ENCODE measurements around the gene SRPK2.
"Not testable (repeated sequence)": the region's sequence is repeated elsewhere in the genome, so short reads cannot be mapped to it uniquely, and the experiment has no call there.

Gene SRPK2

DNA sequence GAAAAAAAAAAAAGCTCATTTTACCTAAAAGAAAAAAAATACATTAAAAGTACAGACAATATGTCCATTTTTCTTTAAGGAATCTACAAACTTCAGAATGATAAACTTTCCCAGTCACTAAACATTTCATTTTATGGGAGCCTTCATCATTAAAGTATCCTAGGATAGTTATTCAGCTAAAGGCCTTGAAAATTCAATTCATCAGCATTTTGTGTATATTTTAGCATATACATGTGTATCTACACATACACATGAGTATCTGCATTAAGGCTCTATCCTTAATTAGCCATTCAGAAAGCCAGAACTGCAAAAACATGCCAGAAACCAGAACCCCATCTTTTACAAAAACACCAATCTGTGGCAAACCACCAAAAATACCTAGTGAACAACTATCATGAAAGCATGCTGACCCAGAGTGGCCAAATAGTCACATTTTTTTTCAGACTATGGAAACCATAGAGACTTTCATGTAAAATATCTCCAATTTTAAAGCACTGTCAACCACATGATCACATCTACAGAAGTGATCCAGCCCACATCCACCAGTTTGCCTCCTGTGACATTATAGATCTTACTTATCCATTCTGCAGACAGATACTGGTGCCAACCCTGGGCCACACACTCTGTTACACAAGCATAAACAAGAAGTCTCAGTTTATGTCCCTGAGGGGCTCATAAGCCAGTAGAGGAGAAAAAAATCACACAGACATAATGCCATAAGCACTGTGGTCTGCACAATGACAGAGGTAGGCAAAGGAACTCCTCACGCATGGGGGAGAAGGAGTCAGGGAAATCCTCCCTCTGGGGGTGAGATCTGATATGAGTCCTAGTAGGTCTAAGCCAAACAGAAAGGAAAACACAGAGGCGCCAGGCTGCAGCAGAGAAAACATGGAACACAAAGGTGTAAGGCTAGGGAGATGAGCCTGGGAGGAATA is 79.2 kb downstream of the SRPK2 start:
- DNase-seq (ENCODE audit: low spot score), result no peak
- in situ Hi-C loops (cut with MboI; ENCODE audit: low pct_unique_long_range_greater_than_20kb, low sequenced_read_pairs, unreplicated experiment), result no loop called here
- TF ChIP-seq, protein P1, sequence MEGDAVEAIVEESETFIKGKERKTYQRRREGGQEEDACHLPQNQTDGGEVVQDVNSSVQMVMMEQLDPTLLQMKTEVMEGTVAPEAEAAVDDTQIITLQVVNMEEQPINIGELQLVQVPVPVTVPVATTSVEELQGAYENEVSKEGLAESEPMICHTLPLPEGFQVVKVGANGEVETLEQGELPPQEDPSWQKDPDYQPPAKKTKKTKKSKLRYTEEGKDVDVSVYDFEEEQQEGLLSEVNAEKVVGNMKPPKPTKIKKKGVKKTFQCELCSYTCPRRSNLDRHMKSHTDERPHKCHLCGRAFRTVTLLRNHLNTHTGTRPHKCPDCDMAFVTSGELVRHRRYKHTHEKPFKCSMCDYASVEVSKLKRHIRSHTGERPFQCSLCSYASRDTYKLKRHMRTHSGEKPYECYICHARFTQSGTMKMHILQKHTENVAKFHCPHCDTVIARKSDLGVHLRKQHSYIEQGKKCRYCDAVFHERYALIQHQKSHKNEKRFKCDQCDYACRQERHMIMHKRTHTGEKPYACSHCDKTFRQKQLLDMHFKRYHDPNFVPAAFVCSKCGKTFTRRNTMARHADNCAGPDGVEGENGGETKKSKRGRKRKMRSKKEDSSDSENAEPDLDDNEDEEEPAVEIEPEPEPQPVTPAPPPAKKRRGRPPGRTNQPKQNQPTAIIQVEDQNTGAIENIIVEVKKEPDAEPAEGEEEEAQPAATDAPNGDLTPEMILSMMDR (IDR thresholded peaks at IDR 0.05; ENCODE audit: extremely low read depth, insufficient read depth, missing control alignments), result peak; percentile 23

DNA sequence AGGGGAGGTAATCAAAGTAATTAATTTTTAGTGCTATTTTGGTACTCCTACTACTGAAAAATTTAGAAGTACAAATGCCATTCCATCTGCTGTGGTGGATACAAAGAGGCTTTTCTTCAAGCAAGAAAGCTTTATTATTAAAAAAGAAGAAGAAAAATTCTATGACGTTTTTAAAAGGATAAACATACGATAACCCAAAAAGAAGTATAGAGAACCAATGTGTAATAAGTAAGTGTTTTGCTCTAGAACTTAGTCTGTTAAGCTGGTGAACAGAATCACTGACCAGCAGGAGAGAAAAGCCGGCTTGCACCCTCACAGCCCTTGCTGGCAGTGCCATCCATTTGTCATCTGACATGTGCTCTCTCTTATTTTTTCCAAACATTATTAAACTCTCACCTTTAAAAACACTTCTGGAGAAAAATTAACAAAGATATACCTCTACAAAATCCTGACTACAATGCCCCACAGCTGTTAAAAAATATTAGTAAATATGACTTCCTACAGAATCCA is 81.5 kb downstream of the SRPK2 start:
- TF ChIP-seq, protein P1 (IDR thresholded peaks at IDR 0.05; ENCODE audit: extremely low read depth, insufficient read depth, missing control alignments), result no peak
- in situ Hi-C loops (cut with MboI; ENCODE audit: low pct_unique_long_range_greater_than_20kb, low sequenced_read_pairs, unreplicated experiment), result no loop called here
- DNase-seq (ENCODE audit: low spot score), result no peak

DNA sequence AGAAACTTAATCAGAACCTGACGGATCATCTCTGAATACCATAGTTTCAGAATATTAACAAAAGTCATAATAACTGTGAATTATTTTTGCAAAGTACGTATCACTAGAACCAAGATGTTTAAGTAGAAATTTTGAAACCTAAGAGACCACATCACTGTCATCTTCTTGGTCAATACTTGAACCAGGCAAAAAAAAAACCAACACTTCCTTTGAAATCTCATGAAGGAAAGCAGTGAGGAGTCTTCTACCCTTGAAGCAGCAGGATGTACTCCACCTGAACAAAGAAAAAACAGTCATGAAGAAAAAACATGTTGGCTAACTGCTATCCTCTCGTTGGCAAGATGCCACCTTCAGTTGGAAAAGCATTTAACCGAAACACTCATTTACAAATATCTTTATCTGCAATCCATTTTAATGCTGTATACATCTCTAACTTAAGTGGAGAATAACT is 82.4 kb downstream of the SRPK2 start:
- DNase-seq (ENCODE audit: low spot score), result no peak
- TF ChIP-seq, protein P1 (IDR thresholded peaks at IDR 0.05; ENCODE audit: extremely low read depth, insufficient read depth, missing control alignments), result no peak
- in situ Hi-C loops (cut with MboI; ENCODE audit: low pct_unique_long_range_greater_than_20kb, low sequenced_read_pairs, unreplicated experiment), result no loop called here

DNA sequence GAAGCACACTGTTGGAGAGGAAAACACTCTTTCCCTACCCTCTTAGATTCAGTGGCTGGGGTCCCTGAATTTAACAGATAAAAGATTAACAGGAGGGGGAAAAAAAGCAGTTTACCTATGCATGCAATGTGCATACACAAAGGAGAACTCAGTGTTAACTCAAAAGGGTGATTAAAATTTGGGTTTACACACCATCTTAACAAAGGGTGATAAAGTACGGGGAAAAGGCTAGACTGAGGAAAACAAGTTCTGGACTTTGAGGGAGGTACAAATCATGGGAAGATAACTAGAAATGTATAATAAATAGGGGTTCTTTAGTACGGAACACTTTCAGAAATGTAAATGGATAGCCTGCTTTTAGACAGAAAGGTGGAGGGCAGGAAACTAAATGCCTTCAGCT is 83.1 kb downstream of the SRPK2 start:
- no peak for DNase-seq (ENCODE audit: low spot score)
- TF ChIP-seq, protein P1 (IDR thresholded peaks at IDR 0.05; ENCODE audit: extremely low read depth, insufficient read depth, missing control alignments), result no peak
- in situ Hi-C loops (cut with MboI; ENCODE audit: low pct_unique_long_range_greater_than_20kb, low sequenced_read_pairs, unreplicated experiment), result no loop called here

DNA sequence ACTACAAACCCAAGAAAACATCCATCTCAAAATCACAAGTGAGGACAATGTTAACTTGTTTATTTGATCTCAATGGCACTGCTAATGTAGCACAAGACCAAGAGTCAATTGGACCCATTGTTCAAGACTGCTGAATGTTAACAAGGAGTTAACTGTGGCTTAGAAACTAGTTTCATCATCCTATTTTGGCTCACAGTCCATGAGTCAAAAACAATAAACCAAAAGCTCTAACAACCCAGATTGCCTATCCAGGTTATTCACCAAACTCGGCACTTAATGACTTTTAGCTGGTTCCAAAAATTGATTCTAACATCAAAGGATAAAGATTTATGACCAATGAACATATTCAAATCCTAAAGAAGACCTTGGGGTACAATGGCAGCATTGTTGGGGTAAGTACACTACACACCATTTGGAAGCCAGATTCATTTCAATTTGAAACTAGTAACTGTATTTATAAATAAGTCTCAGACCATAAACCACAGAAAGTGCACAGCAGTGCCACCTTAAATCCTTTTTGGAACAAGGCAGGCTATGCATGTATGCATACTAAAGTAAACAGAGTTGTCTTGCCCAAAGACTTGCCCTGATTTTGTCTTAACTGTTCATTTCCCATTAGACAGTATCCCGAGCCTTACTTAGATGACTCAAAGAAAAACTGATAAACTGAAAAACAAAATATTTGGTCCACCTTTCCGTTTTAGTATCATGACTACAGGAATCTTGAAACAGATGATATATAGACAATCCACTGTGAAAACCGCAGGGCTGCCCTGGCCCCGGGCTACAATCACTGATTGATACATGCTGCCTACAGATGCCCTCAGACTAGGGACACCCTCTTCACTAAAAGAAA is 84.5 kb downstream of the SRPK2 start:
- DNase-seq (ENCODE audit: low spot score), result no peak
- in situ Hi-C loops (cut with MboI; ENCODE audit: low pct_unique_long_range_greater_than_20kb, low sequenced_read_pairs, unreplicated experiment), result no loop called here
- TF ChIP-seq, protein P1 (IDR thresholded peaks at IDR 0.05; ENCODE audit: extremely low read depth, insufficient read depth, missing control alignments), result no peak

DNA sequence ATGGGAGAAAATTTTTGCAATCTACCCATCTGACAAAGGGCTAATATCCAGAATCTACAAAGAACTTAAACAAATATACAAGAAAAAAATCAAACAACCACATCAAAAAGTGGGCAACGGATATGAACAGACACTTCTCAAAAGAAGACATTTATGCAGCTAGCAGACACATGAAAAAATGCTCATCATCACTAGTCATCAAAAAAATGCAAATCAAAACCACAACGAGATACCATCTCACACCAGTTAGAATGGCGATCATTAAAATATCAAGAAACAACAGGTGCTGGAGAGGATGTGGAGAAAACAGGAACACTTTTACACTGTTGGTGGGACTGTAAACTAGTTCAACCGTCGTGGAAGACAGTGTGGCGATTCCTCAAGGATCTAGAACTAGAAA is 88.1 kb downstream of the SRPK2 start:
- in situ Hi-C loops (cut with MboI; ENCODE audit: low pct_unique_long_range_greater_than_20kb, low sequenced_read_pairs, unreplicated experiment); DNase-seq (ENCODE audit: low spot score): not testable (repeated sequence)

Measured in GM13977 (cell line).